ENCODE measurements around the gene PSD2.

PSD2 gene

GRCh38 chr5:139882316-139882715 lies 86.7 kb downstream of the PSD2 start:
- no peak for DNase-seq

- DNase-seq, result no peak
These were observed 87.4 kb downstream of the PSD2 start for GRCh38 chr5:139882961-139883539.

- no peak for DNase-seq
These were observed 88.5 kb downstream of the PSD2 start for GRCh38 chr5:139884144-139884543.

- no peak for DNase-seq
These were observed 89.1 kb downstream of the PSD2 start for GRCh38 chr5:139884734-139885133.

GRCh38 chr5:139885172-139885856 lies 89.7 kb downstream of the PSD2 start:
- no peak for DNase-seq

- DNase-seq, result no peak
These were observed 90.2 kb downstream of the PSD2 start for GRCh38 chr5:139885857-139886208.

DNA sequence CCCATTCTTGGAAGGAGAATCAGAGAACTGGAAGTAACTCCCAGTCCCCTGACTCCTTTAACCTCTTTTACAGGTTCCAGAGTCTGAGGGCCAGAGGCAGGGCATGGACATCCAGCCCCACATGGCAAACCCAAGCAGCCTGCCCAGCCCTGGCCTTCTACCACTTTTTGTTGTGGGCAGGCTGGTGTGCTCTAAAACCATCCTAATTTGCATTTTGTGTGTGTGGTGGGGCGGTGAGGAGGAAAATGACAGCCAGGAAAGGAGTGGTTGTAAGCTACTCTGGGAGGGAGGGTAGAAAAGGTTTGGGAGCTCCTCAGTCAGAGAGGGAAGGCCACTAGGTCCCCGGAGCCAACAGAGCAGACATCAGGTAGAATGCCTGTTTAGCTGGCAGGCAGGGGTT lies 90.6 kb downstream of the PSD2 start:
- DNase-seq, result no peak

DNA sequence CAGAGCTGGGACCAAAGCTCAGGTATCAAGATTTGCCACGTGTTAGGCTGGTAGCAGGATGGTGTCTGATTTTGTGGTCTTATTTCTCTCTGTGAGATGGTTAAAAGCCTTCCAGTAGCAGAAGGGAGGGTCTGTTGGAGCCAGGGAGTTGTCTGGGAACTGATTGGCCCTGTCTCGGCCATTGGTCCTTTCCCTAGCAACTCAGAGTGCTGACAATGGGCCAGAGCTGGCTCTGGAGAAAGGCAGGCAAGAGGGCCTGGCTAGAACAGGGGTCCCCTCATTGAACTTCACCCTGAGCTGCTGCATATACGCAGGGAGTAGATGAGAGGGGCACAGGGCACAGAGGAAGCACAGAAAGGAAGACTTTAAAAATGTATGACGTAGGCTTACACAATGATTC lies 92.8 kb downstream of the PSD2 start:
- DNase-seq, result no peak

GRCh38 chr5:139889410-139889809 lies 93.8 kb downstream of the PSD2 start:
- no peak for DNase-seq

GRCh38 chr5:139893873-139894272 lies 98.3 kb downstream of the PSD2 start:
- no peak for DNase-seq
